SJSA1 (cell line): ENCODE results near the gene DCTN1. TPM values are rescaled to one million over a fixed set of nuclear protein-coding genes. Genes with fewer than 3 reads are reported as not detected.

Source experiments
- DNase-seq, 2 experiments: peaks; one replicate each; pipeline ENCODE4 v3.0.0-alpha.2; 2015 to 2020; ENCODE audit warnings: low spot score in 2 of 2, low read depth in 1 of 2
- H3K27ac ChIP-seq: fragments of 250-450 bp; sonication (Bioruptor Pico); 2 replicates; pipeline ENCODE4 v1.5.1; 2020; ENCODE audit warnings: mild to moderate bottlenecking, moderate library complexity
- H3K27me3 ChIP-seq: fragments of 250-450 bp; sonication (Bioruptor Pico); replicated peaks from 2 replicates; pipeline ENCODE4 v1.5.1; 2020; ENCODE audit warnings: mild to moderate bottlenecking, moderate library complexity
- H3K36me3 ChIP-seq: fragments of 250-450 bp; sonication (Bioruptor Pico); 2 replicates; pipeline ENCODE4 v1.5.1; 2020; ENCODE audit warnings: mild to moderate bottlenecking
- H3K4me1 ChIP-seq: fragments of 250-450 bp; sonication (Bioruptor Pico); replicated peaks from 2 replicates; pipeline ENCODE4 v1.6.1; 2021; ENCODE audit warnings: mild to moderate bottlenecking
- H3K4me3 ChIP-seq: fragments of 250-450 bp; sonication (Bioruptor Pico); 2 replicates; pipeline ENCODE4 v1.5.1; 2020; ENCODE audit warnings: mild to moderate bottlenecking
- H3K9me3 ChIP-seq: fragments of 250-450 bp; sonication (Bioruptor Pico); replicated peaks from 2 replicates; pipeline ENCODE4 v1.5.1; 2020; ENCODE audit warnings: mild to moderate bottlenecking
- total RNA-seq: library from RNA; depleted of rRNA; stranded (reverse); fragments of >200 nt; shearing (Covaris generic); gene quantifications from 2 replicates; pipeline ENCODE4 v1.2.3, GENCODE V29; 2014

The DCTN1 gene
- total RNA-seq, 1 experiment from 2014 or later, result 136 TPM

- H3K4me1 ChIP-seq, result no peaks in the 10 kb centered on the region
- H3K36me3 ChIP-seq, result peaks cover 69% of the 10 kb centered on the region
- no peak for DNase-seq
- H3K27me3 ChIP-seq, result no peaks in the 10 kb centered on the region
- no peaks in the 10 kb centered on the region for H3K9me3 ChIP-seq
- H3K4me3 ChIP-seq, result no peak overlapping the region
- no peak overlapping the region for H3K27ac ChIP-seq
Measured at GRCh38 chr2:74372674-74373073, 7.4 kb downstream of the DCTN1 start.

- Histone ChIP-seq H3K4me3 (no peak overlapping the region), H3K27ac (no peak overlapping the region), H3K27me3 (no peaks in the 10 kb centered on the region), H3K36me3 (peaks cover 69% of the 10 kb centered on the region), H3K4me1 (no peaks in the 10 kb centered on the region), H3K9me3 (no peaks in the 10 kb centered on the region)
- no peak for DNase-seq
Measured at GRCh38 chr2:74371421-74371820, 8.7 kb downstream of the DCTN1 start.

DNA sequence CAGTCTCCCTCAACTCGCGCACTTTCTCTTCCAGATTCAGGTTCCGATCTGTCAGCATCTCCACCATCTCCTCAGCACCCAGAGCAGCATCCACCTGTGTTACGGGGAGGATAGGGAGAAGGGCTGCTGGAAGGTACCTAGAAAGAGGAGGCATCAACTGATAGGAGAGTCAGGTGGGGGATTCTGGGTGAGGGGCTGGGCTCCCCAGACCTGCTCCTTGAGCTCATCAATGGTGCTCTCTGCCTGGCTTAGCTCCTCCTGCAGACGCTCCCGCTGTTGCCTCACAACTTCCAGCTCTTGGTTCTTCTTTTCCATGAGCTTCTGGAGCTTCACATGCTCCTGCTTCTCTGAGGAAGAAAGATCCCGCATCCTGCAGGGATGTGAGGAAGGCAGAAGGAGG, 10.1 kb downstream of the DCTN1 start:
- Histone ChIP-seq H3K9me3 (no peaks in the 10 kb centered on the region), H3K4me3 (no peak overlapping the region), H3K4me1 (no peaks in the 10 kb centered on the region), H3K27me3 (no peaks in the 10 kb centered on the region), H3K27ac (no peak overlapping the region), H3K36me3 (peaks cover 72% of the 10 kb centered on the region)
- DNase-seq, result no peak

DNA sequence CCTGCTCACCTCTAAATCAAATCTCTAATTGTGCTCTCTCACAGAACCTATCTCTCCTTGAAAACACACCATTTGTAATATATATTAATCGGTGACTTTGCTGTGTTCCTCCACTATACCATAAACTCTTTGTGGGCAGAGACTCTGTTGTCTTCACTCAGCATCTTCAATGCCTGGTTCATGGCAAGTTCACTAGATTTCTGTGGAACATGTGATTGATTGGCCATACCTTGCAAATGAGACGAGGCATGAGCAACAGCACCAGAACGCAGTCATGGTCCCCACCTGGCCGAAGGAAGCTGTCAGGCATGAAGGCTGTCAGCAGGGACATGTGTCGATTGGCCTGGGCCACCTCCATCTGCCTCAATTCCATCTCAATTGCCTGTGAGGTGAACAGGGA, 11.6 kb downstream of the DCTN1 start:
- no peaks in the 10 kb centered on the region for H3K4me1 ChIP-seq
- no peaks in the 10 kb centered on the region for H3K9me3 ChIP-seq
- H3K4me3 ChIP-seq, result no peak overlapping the region
- DNase-seq, result no peak
- H3K36me3 ChIP-seq, result peaks cover 83% of the 10 kb centered on the region
- no peak overlapping the region for H3K27ac ChIP-seq
- H3K27me3 ChIP-seq, result no peaks in the 10 kb centered on the region

GRCh38 chr2:74367789-74368188, 12.3 kb downstream of the DCTN1 start:
- DNase-seq, result no peak
- Histone ChIP-seq H3K9me3 (no peaks in the 10 kb centered on the region), H3K4me1 (no peaks in the 10 kb centered on the region), H3K27me3 (no peaks in the 10 kb centered on the region), H3K36me3 (peaks cover 90% of the 10 kb centered on the region), H3K27ac (no peak overlapping the region), H3K4me3 (no peak overlapping the region)

DNA sequence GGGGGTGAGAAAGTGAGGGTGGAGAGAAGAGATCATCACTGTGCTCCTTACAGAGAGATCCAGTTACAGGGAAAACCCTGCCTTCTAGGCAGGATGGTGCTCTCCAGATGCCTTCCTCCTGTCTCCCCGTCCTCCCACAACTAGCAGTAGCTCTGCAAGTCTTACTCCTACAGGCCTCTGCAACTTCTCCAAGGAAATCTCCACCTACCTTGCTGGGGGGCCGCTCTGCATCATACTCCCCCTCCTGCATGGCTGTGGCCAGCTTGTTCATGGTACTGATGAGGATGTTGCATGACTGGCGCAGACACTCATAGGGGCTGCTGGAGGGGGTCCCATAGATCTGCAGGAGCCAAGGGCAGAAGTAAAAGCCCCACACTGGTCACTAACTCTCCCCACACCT, 14.1 kb downstream of the DCTN1 start:
- no peaks in the 10 kb centered on the region for H3K27me3 ChIP-seq
- peaks cover 100% of the 10 kb centered on the region for H3K36me3 ChIP-seq
- H3K27ac ChIP-seq, result no peak overlapping the region

GRCh38 chr2:74364533-74365505, 15.3 kb downstream of the DCTN1 start:
- no peaks in the 10 kb centered on the region for H3K27me3 ChIP-seq
- no peak overlapping the region for H3K4me3 ChIP-seq
- H3K4me1 ChIP-seq, result no peaks in the 10 kb centered on the region
- no peaks in the 10 kb centered on the region for H3K9me3 ChIP-seq
- no peak overlapping the region for H3K27ac ChIP-seq
- no peak for DNase-seq
- peaks cover 99% of the 10 kb centered on the region for H3K36me3 ChIP-seq

More for the DNA sequence above, 14.1 kb downstream of the DCTN1 start:
- H3K4me3 ChIP-seq, result no peak overlapping the region
- H3K4me1 ChIP-seq, result no peaks in the 10 kb centered on the region
- no peaks in the 10 kb centered on the region for H3K9me3 ChIP-seq
- no peak for DNase-seq

DNA sequence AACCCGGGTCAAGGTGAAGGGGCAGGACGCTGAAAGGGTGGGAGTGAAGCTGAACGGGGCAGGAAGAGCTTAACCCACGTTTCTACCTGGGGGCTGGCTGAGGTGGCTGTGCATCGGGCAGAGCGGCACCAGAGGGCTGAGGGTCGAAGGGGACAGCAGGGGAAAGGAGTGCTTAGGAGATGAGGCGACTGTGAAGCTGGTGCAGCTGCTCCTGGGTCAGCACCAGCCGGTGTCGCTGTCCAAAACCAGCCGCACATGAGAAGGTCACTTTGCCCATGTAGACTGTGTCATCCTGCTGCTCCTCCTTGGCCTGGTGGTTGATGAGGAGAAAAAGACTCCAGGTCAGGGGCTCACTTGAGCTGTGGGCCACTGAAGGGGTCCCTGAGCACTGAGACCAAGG, 18.8 kb downstream of the DCTN1 start:
- Histone ChIP-seq H3K4me1 (no peaks in the 10 kb centered on the region), H3K36me3 (peaks cover 79% of the 10 kb centered on the region), H3K9me3 (no peaks in the 10 kb centered on the region), H3K27ac (no peak overlapping the region), H3K27me3 (no peaks in the 10 kb centered on the region), H3K4me3 (no peak overlapping the region)
- no peak for DNase-seq

GRCh38 chr2:74357627-74358026, 22.5 kb downstream of the DCTN1 start:
- H3K27ac ChIP-seq, result no peak overlapping the region
- peaks cover 46% of the 10 kb centered on the region for H3K36me3 ChIP-seq
- H3K27me3 ChIP-seq, result no peaks in the 10 kb centered on the region
- H3K4me1 ChIP-seq, result no peaks in the 10 kb centered on the region
- no peak for DNase-seq
- no peaks in the 10 kb centered on the region for H3K9me3 ChIP-seq
- H3K4me3 ChIP-seq, result no peak overlapping the region

- DNase-seq, result no peak
- no peaks in the 10 kb centered on the region for H3K36me3 ChIP-seq
- no peak overlapping the region for H3K27ac ChIP-seq
- no peaks in the 10 kb centered on the region for H3K27me3 ChIP-seq
- H3K4me1 ChIP-seq, result no peaks in the 10 kb centered on the region
- H3K9me3 ChIP-seq, result no peaks in the 10 kb centered on the region
- H3K4me3 ChIP-seq, result no peak overlapping the region
Measured at GRCh38 chr2:74349889-74350288, 30.2 kb downstream of the DCTN1 start.

DNA sequence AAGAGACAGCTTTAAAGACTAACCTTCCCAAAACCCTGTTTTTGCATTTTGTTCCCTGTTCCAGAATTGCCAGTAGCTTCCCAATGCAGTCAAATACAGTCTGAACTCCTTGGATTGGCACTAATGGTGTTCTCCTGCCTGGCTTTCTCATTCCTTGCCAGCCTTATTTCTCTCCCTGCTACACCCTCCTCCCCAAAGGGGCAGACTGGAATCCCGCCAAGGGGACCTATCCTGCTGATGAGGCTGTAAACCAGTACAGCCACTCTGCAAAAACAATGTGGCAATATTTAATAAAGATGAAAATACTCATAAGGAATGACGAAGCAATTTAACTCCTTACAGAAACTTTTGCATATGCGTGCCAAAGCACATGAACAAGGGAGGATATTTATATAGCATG, 32.4 kb downstream of the DCTN1 start:
- no peak for DNase-seq
- Histone ChIP-seq H3K27ac (no peak overlapping the region), H3K9me3 (no peaks in the 10 kb centered on the region), H3K4me3 (no peak overlapping the region), H3K4me1 (no peaks in the 10 kb centered on the region), H3K27me3 (no peaks in the 10 kb centered on the region), H3K36me3 (no peaks in the 10 kb centered on the region)

- DNase-seq, result no peak
- Histone ChIP-seq H3K4me1 (no peaks in the 10 kb centered on the region), H3K27me3 (no peaks in the 10 kb centered on the region), H3K4me3 (no peak overlapping the region), H3K36me3 (no peaks in the 10 kb centered on the region), H3K9me3 (no peaks in the 10 kb centered on the region), H3K27ac (no peak overlapping the region)
Measured at GRCh38 chr2:74347303-74347702, 32.8 kb downstream of the DCTN1 start.

- no peak for DNase-seq
- Histone ChIP-seq H3K27me3 (no peaks in the 10 kb centered on the region), H3K4me1 (no peaks in the 10 kb centered on the region)
Measured at GRCh38 chr2:74345272-74345943, 34.7 kb downstream of the DCTN1 start.

GRCh38 chr2:74343316-74343715, 36.8 kb downstream of the DCTN1 start, which contains the start of gene SLC4A5:
SLC4A5 (minus strand) TSS chr2:74343416; CDS start chr2:74315023, 28,393 bp downstream.
- Histone ChIP-seq H3K27me3 (no peaks in the 10 kb centered on the region), H3K36me3 (no peaks in the 10 kb centered on the region), H3K27ac (no peak within 1 kb of the TSS), H3K9me3 (no peaks in the 10 kb centered on the region), H3K4me3 (no peak within 1 kb of the TSS), H3K4me1 (no peaks in the 10 kb centered on the region)
- DNase-seq, result no peak

More at GRCh38 chr2:74345272-74345943, 34.7 kb downstream of the DCTN1 start:
- Histone ChIP-seq H3K27ac (no peak overlapping the region), H3K4me3 (no peak overlapping the region), H3K36me3 (no peaks in the 10 kb centered on the region), H3K9me3 (no peaks in the 10 kb centered on the region)
